Measurements from ENCODE around the gene PTCSC3.
"Not testable (repeated sequence)": the region's sequence is repeated elsewhere in the genome, so short reads cannot be mapped to it uniquely, and the experiment has no call there.

The PTCSC3 gene

GRCh38 chr14:36161776-36162175 lies 14.7 kb downstream of the PTCSC3 start:
- no peak overlapping the region for H3K4me3 ChIP-seq
- in situ Hi-C loops (cut with MboI; ENCODE audit: low sequenced_read_pairs): no loop called here
- H3K9me3 ChIP-seq: no peaks in the 10 kb centered on the region; the same call in 1 of the 2 replicates

DNA sequence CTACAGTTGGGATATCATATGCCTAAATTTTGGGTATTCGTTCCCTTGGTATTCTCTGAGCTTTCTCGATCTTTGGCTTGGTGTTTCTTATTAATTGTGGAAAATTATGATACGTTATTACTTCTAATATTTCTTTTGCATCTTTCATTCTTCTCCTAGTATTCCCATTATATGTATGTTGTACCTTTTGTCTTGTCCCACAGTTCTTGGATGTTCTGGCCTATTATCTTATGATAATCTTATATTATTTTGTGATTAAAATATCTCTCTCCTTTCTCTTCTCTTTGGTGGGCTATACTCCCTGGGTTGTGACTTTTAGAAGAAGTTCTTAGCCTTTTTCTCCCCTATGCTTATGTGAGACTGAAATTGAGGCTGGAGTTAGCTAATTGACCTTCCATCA lies 25.2 kb downstream of the PTCSC3 start:
- in situ Hi-C loops (cut with MboI; ENCODE audit: low sequenced_read_pairs): no loop called here
- Histone ChIP-seq H3K4me1 (no peaks in the 10 kb centered on the region), H3K36me3 (replicated peaks) (no peaks in the 10 kb centered on the region)

More at GRCh38 chr14:36161776-36162175, 14.7 kb downstream of the PTCSC3 start:
- no peaks in the 10 kb centered on the region for H3K36me3 ChIP-seq (replicated peaks)
- no peak for DNase-seq (ENCODE audit: low spot score in 2 of 2)
- no peaks in the 10 kb centered on the region for H3K4me1 ChIP-seq
- peaks cover 7% of the 10 kb centered on the region for H3K27me3 ChIP-seq (ENCODE audit: low read depth)

GRCh38 chr14:36134038-36134437 lies 42.5 kb downstream of the PTCSC3 start:
- no peaks in the 10 kb centered on the region for H3K9me3 ChIP-seq
- H3K4me3 ChIP-seq: no peak overlapping the region
- H3K27me3 ChIP-seq (ENCODE audit: low read depth): peaks cover 3% of the 10 kb centered on the region; the same call in 1 of the 2 replicates
- DNase-seq (ENCODE audit: low spot score in 2 of 2): no peak
- no peaks in the 10 kb centered on the region for H3K36me3 ChIP-seq (replicated peaks)
- in situ Hi-C loops (cut with MboI; ENCODE audit: low sequenced_read_pairs): no loop called here
- H3K4me1 ChIP-seq: peaks cover 2% of the 10 kb centered on the region; the same call in 1 of the 2 replicates

More for the DNA sequence above, 25.2 kb downstream of the PTCSC3 start:
- Histone ChIP-seq H3K4me3 (no peak overlapping the region), H3K9me3 (peaks cover 6% of the 10 kb centered on the region; the same call in 1 of the 2 replicates), H3K27me3 (ENCODE audit: low read depth) (no peaks in the 10 kb centered on the region)
- DNase-seq (ENCODE audit: low spot score in 2 of 2): no peak

GRCh38 chr14:36132826-36133225 lies 43.7 kb downstream of the PTCSC3 start:
- Histone ChIP-seq H3K36me3 (replicated peaks) (no peaks in the 10 kb centered on the region), H3K9me3 (no peaks in the 10 kb centered on the region), H3K4me1 (peaks cover 2% of the 10 kb centered on the region; the same call in 1 of the 2 replicates), H3K4me3 (no peak overlapping the region), H3K27me3 (ENCODE audit: low read depth) (peaks cover 3% of the 10 kb centered on the region; the same call in 1 of the 2 replicates)
- no peak for DNase-seq (ENCODE audit: low spot score in 2 of 2)
- in situ Hi-C loops (cut with MboI; ENCODE audit: low sequenced_read_pairs): no loop called here

GRCh38 chr14:36130186-36130585 lies 46.3 kb downstream of the PTCSC3 start:
- H3K4me1 ChIP-seq: peaks cover 2% of the 10 kb centered on the region; the same call in 1 of the 2 replicates
- peaks cover 3% of the 10 kb centered on the region; the same call in 1 of the 2 replicates for H3K27me3 ChIP-seq (ENCODE audit: low read depth)
- H3K4me3 ChIP-seq: no peak overlapping the region
- no peak for DNase-seq (ENCODE audit: low spot score in 2 of 2)
- H3K36me3 ChIP-seq (replicated peaks): no peaks in the 10 kb centered on the region
- no peaks in the 10 kb centered on the region for H3K9me3 ChIP-seq
- in situ Hi-C loops (cut with MboI; ENCODE audit: low sequenced_read_pairs): no loop called here

DNA sequence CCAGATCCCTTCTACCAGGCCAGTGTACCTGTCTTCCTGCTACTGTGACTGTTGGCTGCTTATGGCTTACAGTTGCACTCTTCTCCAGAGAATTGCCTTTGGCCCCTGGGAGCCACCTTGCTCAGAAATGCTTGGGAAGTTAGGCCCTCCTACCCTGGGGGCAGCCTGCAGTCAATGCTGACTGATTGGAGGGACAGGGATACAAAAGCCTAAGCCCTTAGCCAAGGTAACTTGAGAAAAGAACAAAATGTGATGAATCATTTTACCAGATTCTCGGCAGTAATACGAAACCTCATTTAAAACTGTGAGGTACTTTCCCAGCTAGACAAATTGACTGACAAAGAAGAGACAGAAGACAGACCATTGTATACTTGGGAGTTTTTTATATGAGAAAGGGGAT lies 47.3 kb downstream of the PTCSC3 start:
- peak; percentile 34 to 42 for DNase-seq (ENCODE audit: low spot score in 2 of 2)
- Histone ChIP-seq H3K27me3 (ENCODE audit: low read depth) (peaks cover 1% of the 10 kb centered on the region; the same call in 1 of the 2 replicates), H3K9me3 (0 out of 2 replicates have a peak, but pooled peaks cover 2% of the 10 kb centered on the region), H3K36me3 (replicated peaks) (no peaks in the 10 kb centered on the region), H3K4me3 (no peak overlapping the region), H3K4me1 (peaks cover 2% of the 10 kb centered on the region; the same call in 1 of the 2 replicates)
- in situ Hi-C loops (cut with MboI; ENCODE audit: low sequenced_read_pairs): no loop called here

DNA sequence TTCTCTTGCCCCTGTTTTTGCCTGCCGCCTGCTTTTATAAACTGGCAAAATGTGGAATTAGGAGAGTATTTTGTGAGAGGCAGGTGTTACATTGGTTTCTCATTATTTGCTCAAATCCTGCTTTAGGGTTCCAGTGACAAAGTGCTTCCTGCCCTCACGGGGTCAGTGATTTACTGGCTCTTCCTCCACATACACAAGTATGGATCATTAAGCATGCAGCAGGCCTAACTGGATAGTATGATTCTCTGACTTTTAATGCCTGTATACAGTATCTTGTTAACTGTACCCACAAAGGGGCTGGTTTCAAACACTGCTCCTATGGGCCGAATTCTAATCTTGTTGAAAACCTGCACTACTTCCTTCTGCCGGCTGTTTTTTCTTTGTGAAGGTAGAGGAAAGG lies 63.2 kb downstream of the PTCSC3 start:
- 0 out of 2 replicates have a peak, but pooled peaks cover 2% of the 10 kb centered on the region for H3K4me1 ChIP-seq
- H3K27me3 ChIP-seq (ENCODE audit: low read depth): peaks cover 15% of the 10 kb centered on the region
- no peaks in the 10 kb centered on the region for H3K36me3 ChIP-seq (replicated peaks)
- in situ Hi-C loops (cut with MboI; ENCODE audit: low sequenced_read_pairs): no loop called here
- no peak overlapping the region for H3K4me3 ChIP-seq
- H3K9me3 ChIP-seq: no peaks in the 10 kb centered on the region
- DNase-seq (ENCODE audit: low spot score in 2 of 2): no peak

DNA sequence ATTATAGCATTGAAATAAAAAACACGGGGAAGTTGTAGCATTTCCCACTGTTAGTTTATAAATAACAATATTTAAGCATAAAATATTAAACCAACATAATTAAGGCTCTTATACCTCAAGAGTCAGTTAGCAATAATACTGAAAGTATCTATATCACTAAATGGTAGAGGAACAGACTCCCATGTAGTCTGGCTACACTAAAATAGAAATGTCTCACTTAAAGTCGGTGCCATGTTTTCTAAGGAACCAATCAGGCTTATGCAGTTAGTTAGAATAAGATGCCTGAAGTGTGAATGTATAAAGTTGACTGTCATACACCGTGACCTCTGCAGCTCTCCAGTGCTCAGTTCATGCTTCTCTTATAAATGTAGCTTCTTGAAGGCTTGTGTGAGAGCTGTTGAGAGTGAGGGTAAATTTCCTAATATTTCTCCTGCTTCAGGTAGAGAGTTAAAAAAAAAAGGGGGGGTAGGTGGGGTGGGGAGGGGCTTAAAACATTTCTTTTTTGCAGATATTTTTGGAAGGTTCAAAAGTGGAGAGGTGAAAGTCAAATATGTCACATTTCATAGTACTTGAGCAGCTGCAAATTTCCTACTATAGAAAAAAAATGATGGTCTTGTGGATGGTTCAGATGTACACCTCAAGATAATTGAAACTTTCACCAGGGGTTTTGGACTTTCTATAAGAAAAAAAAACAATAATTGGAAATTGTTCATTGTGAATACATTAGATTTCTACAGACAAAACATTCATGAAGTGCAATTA lies 64.5 kb downstream of the PTCSC3 start:
- no peaks in the 10 kb centered on the region for H3K9me3 ChIP-seq
- H3K4me1 ChIP-seq: 0 out of 2 replicates have a peak, but pooled peaks cover 2% of the 10 kb centered on the region
- no peak for DNase-seq (ENCODE audit: low spot score in 2 of 2)
- peaks cover 15% of the 10 kb centered on the region for H3K27me3 ChIP-seq (ENCODE audit: low read depth)
- in situ Hi-C loops (cut with MboI; ENCODE audit: low sequenced_read_pairs): no loop called here
- H3K36me3 ChIP-seq (replicated peaks): no peaks in the 10 kb centered on the region
- no peak overlapping the region for H3K4me3 ChIP-seq

GRCh38 chr14:36105401-36105800 lies 71.1 kb downstream of the PTCSC3 start:
- 0 out of 2 replicates have a peak, but pooled peaks cover 2% of the 10 kb centered on the region for H3K4me1 ChIP-seq
- in situ Hi-C loops (cut with MboI; ENCODE audit: low sequenced_read_pairs): no loop called here
- DNase-seq (ENCODE audit: low spot score in 2 of 2): peak; percentile 33 to 48
- H3K4me3 ChIP-seq: no peak overlapping the region
- no peaks in the 10 kb centered on the region for H3K36me3 ChIP-seq (replicated peaks)
- H3K9me3 ChIP-seq: no peaks in the 10 kb centered on the region
- H3K27me3 ChIP-seq (ENCODE audit: low read depth): peaks cover 2% of the 10 kb centered on the region; the same call in 1 of the 2 replicates

- H3K27me3 ChIP-seq (ENCODE audit: low read depth); DNase-seq (ENCODE audit: low spot score in 2 of 2); in situ Hi-C loops (cut with MboI; ENCODE audit: low sequenced_read_pairs); H3K36me3 ChIP-seq (replicated peaks); H3K4me1 ChIP-seq; H3K9me3 ChIP-seq; H3K4me3 ChIP-seq: not testable (repeated sequence)
Observed at GRCh38 chr14:36104258-36104657, 72.3 kb downstream of the PTCSC3 start.

- no peak for DNase-seq (ENCODE audit: low spot score in 2 of 2)
- Histone ChIP-seq H3K9me3 (no peaks in the 10 kb centered on the region), H3K4me3 (no peak overlapping the region), H3K4me1 (no peaks in the 10 kb centered on the region), H3K36me3 (replicated peaks) (no peaks in the 10 kb centered on the region), H3K27me3 (ENCODE audit: low read depth) (peaks cover 2% of the 10 kb centered on the region; the same call in 1 of the 2 replicates)
- in situ Hi-C loops (cut with MboI; ENCODE audit: low sequenced_read_pairs): loop anchor here (25.0 kb wide), 1 partner anchor 438 kb away; no protein-coding TSS in a partner anchor
Observed at GRCh38 chr14:36099619-36100018, 76.9 kb downstream of the PTCSC3 start.

DNA sequence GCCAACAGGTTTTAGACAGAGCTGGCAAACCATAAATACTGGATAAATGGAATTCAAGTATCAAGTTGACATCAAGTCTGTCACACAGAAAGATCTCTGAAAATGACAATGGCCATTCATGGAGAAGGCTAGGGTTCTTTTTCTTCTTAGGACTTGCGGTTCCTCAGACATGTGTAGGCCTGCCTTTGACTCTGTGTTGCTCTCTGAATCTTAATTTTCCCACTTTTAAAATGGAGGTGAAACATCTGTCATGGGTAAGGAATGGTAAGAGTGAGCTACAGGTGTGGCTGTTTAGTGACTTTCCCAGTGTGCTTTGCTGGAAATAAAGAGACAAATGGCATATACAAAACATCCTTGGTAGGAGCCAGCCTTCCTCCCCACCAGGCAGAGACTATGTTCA lies 79.2 kb downstream of the PTCSC3 start:
- Histone ChIP-seq H3K27me3 (ENCODE audit: low read depth) (no peaks in the 10 kb centered on the region; the same call in 1 of the 2 replicates), H3K4me1 (no peaks in the 10 kb centered on the region), H3K9me3 (no peaks in the 10 kb centered on the region), H3K36me3 (replicated peaks) (no peaks in the 10 kb centered on the region), H3K4me3 (no peak overlapping the region)
- no peak for DNase-seq (ENCODE audit: low spot score in 2 of 2)
- in situ Hi-C loops (cut with MboI; ENCODE audit: low sequenced_read_pairs): loop anchor here (25.0 kb wide), 1 partner anchor 440 kb away; no protein-coding TSS in a partner anchor

- in situ Hi-C loops (cut with MboI; ENCODE audit: low sequenced_read_pairs): loop anchor here (25.0 kb wide), 1 partner anchor 441 kb away; no protein-coding TSS in a partner anchor
- no peaks in the 10 kb centered on the region; the same call in 1 of the 2 replicates for H3K27me3 ChIP-seq (ENCODE audit: low read depth)
- no peaks in the 10 kb centered on the region for H3K9me3 ChIP-seq
- H3K36me3 ChIP-seq (replicated peaks): no peaks in the 10 kb centered on the region
- no peaks in the 10 kb centered on the region for H3K4me1 ChIP-seq
- DNase-seq (ENCODE audit: low spot score in 2 of 2): no peak
- H3K4me3 ChIP-seq: no peak overlapping the region
Observed at GRCh38 chr14:36096090-36096489, 80.4 kb downstream of the PTCSC3 start.

DNA sequence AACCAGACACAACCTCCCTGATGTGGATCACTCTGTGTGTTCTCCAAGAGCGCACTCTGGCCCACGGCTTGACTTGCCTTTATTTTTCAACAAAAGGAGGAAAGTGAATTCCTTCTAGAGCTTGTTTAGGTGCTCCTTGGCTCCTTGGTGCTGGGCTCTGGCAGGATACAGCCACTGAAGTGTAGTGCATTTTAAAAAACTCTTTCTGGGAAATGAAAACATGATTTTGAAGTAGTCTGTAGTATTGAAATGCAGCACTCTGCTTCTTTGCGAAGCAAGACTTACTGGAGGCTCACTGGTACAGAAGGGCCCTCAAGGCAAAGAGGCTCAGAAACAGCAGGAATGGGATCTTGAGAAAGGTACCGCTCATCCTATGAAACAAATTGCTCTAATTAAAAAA lies 81.6 kb downstream of the PTCSC3 start:
- no peaks in the 10 kb centered on the region for H3K36me3 ChIP-seq (replicated peaks)
- H3K9me3 ChIP-seq: no peaks in the 10 kb centered on the region
- H3K27me3 ChIP-seq (ENCODE audit: low read depth): no peaks in the 10 kb centered on the region; the same call in 1 of the 2 replicates
- H3K4me1 ChIP-seq: no peaks in the 10 kb centered on the region
- in situ Hi-C loops (cut with MboI; ENCODE audit: low sequenced_read_pairs): loop anchor here (25.0 kb wide), 1 partner anchor 442 kb away; no protein-coding TSS in a partner anchor
- DNase-seq (ENCODE audit: low spot score in 2 of 2): no peak
- H3K4me3 ChIP-seq: no peak overlapping the region

All from HAP-1 (cell line).